ENCODE data around the gene FAM110C.
A peak's percentile ranks its signal among the peaks of the same experiment; 100 is the strongest.
"Not testable (repeated sequence)": the region's sequence is repeated elsewhere in the genome, so short reads cannot be mapped to it uniquely, and the experiment has no call there.

Gene FAM110C

DNA sequence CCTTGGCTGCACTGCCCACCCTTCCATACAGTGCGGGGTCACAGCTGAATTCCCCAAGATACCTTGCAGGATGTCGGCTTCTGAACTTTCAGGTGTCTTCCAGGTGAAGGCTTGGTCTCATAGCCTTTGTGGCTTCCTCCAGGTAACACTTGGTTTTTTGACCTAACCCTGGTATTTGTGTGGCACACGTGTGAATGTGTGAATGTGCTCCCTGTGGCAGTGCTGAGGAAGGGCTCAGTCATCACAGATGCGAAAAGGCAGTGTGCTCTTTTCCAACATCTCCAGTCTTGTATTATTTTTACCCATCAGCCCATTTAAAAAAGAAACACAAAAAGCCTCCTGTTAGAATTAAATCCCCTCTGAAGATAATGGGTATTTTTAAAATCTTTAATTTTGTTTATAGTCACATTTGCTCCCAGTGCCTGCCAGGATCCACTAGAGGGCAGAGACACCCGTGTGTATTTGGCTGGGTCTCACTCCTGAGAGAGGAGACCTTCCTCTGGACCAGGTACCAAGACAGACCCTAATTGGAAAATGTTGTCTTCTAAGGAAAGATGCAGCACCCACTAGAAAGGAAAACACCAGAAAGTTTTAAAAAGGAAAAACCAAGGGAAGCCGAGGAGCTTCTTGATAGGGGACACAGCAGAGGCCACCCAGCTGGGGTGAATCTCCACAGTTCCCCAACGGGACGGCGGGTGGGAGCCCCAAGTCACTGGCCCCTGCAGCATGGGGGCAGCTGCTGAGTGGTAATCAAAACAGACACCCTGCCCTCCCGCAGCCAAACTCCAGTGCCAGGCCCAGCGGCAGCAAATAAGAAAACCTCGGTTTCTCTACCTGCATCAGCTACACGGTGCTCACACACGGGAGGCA lies 27.7 kb downstream of the FAM110C start:
- peak; percentile 18 for DNase-seq (ENCODE audit: low read depth)
- no peak overlapping the region for H3K4me3 ChIP-seq (ENCODE audit: low read depth, low read length)
- TF ChIP-seq, protein P1, sequence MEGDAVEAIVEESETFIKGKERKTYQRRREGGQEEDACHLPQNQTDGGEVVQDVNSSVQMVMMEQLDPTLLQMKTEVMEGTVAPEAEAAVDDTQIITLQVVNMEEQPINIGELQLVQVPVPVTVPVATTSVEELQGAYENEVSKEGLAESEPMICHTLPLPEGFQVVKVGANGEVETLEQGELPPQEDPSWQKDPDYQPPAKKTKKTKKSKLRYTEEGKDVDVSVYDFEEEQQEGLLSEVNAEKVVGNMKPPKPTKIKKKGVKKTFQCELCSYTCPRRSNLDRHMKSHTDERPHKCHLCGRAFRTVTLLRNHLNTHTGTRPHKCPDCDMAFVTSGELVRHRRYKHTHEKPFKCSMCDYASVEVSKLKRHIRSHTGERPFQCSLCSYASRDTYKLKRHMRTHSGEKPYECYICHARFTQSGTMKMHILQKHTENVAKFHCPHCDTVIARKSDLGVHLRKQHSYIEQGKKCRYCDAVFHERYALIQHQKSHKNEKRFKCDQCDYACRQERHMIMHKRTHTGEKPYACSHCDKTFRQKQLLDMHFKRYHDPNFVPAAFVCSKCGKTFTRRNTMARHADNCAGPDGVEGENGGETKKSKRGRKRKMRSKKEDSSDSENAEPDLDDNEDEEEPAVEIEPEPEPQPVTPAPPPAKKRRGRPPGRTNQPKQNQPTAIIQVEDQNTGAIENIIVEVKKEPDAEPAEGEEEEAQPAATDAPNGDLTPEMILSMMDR (conservative IDR thresholded peaks at IDR 0.05; ENCODE audit: low read depth, low read length), result peak; percentile 68

DNA sequence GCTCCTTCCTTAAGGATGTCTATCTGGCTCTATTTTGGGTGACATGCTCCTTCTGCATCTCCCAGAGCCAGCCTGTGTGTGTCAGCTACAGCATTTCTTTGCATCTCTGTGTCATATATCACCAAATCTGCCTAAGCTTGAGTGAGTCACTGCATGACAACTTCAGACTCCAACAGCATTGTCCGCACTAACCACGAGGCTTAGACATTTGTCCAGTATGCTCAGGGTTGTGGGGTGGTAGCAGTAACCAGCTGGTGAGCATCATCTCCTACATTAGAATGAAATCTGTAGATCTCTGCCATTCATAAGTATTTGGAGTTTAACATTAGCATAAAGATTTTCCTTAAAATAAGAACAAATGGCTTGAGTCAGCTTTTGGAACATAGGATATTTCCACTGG lies 30.4 kb downstream of the FAM110C start:
- not testable (repeated sequence) for DNase-seq (ENCODE audit: low read depth); H3K4me3 ChIP-seq (ENCODE audit: low read depth, low read length)

DNA sequence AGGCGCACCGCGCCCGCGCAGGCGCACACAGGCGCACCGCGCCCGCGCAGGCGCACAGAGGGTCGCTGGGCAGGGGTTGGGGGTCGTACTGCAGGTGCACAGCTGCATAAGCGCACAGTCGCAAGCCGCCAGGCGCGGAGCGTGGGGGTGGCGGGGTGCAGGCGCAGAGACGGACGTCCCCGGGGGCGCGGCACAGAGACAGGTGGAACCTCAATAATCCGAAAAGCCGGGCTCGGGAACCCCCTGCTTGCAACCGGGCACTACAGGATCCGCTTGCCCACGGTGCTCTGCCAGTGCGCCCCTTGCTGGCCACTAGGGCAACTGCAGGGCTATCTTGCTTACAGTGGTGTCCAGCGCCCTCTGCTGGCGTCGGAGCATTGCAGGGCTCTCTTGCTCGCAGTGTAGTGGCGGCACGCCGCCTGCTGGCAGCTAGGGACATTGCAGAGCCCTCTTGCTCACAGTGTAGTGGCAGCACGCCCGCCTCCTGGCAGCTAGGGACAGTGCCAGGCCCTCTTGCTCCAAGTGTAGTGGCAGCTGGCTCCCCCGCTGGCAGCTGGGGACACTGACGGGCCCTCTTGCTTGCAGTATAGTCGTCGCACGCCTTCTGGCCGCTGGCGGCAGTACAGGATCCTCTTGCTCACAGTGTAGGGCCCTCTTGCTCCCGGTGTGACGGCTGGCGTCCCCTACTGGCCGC lies 34.9 kb downstream of the FAM110C start:
- DNase-seq (ENCODE audit: low read depth), result peak; percentile 47
- no peak overlapping the region for H3K4me3 ChIP-seq (ENCODE audit: low read depth, low read length)
- TF ChIP-seq, protein P1 (conservative IDR thresholded peaks at IDR 0.05; ENCODE audit: low read depth, low read length), result peak; percentile 59

DNA sequence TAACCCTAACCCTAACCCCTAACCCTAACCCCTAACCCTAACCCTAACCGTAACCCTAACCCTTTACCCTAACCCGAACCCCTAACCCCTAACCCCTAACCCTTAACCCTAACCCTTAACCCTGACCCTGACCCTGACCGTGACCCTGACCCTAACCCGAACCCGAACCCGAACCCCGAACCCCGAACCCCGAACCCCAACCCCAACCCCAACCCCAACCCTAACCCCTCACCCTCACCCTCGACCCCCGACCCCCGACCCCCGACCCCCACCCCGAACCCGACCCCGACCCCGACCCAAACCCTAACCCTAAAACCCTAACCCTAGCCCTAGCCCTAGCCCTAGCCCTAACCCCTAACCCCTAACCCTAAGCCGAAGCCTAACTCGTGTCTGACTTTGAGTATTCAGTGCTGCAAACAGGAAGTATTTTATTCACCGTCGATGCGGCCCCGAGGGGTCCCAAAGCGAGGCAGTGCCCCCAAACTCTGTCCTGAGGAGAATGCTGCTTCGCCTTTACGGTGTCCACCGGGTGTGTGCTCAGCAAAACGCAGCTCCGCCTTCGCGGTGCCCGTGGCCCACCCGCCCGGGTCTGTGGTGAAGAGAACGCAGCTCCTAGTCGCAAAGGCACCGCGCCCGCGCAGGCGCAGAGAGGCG lies 36.0 kb downstream of the FAM110C start:
- DNase-seq (ENCODE audit: low read depth), result no peak
- TF ChIP-seq, protein P1 (conservative IDR thresholded peaks at IDR 0.05; ENCODE audit: low read depth, low read length), result no peak

More for the DNA sequence above, 36.0 kb downstream of the FAM110C start:
- no peak overlapping the region for H3K4me3 ChIP-seq (ENCODE audit: low read depth, low read length)
